HEK293T (cell line): ENCODE data around the gene ZNF469.

Experiments used
- ARNT ChIP-seq: fragments of 450-650 bp; IDR thresholded peaks from 2 replicates; pipeline ENCODE4 v1.6.1; 2017; ENCODE audit warnings: mild to moderate bottlenecking
- FOXK2 ChIP-seq: fragments of 450-650 bp; IDR thresholded peaks from 2 replicates; pipeline ENCODE4 v1.6.1; 2016; ENCODE audit warnings: mild to moderate bottlenecking
- FOXM1 ChIP-seq: fragments of 450-650 bp; IDR thresholded peaks from 2 replicates; pipeline ENCODE4 v1.6.1; 2017; ENCODE audit warnings: mild to moderate bottlenecking, borderline replicate concordance
- HDGF ChIP-seq: fragments of 450-650 bp; IDR thresholded peaks from 2 replicates; pipeline ENCODE4 v1.6.1; 2017; ENCODE audit warnings: antibody characterized with exemption, borderline replicate concordance
- L3MBTL2 ChIP-seq: fragments of 450-650 bp; conservative IDR thresholded peaks from 2 replicates; pipeline ENCODE4 v1.6.1; 2016; ENCODE audit warnings: mild to moderate bottlenecking
- TARDBP ChIP-seq: fragments of 450-650 bp; IDR thresholded peaks from 2 replicates; pipeline ENCODE4 v1.6.1; 2016

DNA sequence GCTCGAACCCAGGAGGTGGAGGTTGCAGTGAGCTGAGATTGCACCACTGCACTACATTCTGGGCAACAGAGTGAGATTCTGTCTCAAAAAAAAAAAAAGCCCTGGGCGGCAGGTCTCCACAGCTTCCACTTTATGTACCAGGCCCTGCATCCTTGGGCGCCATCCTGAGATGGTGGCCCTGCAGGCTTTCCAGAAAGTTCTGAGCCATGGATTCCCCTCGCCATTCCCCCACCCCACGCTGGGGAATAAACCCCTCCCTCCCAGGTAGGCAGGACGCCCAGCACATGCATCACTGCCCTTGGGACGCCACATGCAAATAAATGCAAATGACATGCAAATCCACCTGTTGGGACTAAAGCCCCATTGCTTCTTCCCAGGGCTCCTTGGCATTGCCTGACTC is 13.8 kb upstream of the ZNF469 start:
- TF ChIP-seq TARDBP (no peak), FOXK2 (no peak), FOXM1 (no peak), L3MBTL2 (no peak), ARNT (no peak), HDGF (no peak)
